SU-DHL-6 (cell line): ENCODE data around the gene RIC1.

ENCODE experiments used
- H2AFZ ChIP-seq: fragments of 200-600 bp; sonication (generic); 2 replicates; pipeline ENCODE4 v1.6.1; 2014; ENCODE audit warnings: low read depth, mild to moderate bottlenecking, moderate library complexity, mixed read lengths, antibody characterized with exemption, low read length; ENCODE audit not compliant: severe bottlenecking
- H3F3A ChIP-seq: fragments of 200-600 bp; shearing (Covaris generic); 2 replicates; pipeline ENCODE4 v1.6.0; 2016; ENCODE audit warnings: antibody characterized with exemption, mild to moderate bottlenecking; ENCODE audit not compliant: insufficient read depth
- H3K27ac ChIP-seq: fragments of 200-600 bp; sonication (generic); 2 replicates; pipeline ENCODE4 v1.5.1; 2016; ENCODE audit warnings: low read depth, mild to moderate bottlenecking, low read length, moderate library complexity, mixed read lengths
- H3K27me3 ChIP-seq: fragments of 200-600 bp; sonication (generic), shearing (Covaris generic); 2 replicates; pipeline ENCODE4 v1.6.0; 2014; ENCODE audit warnings: mild to moderate bottlenecking, low read length
- H3K36me3 ChIP-seq: fragments of 200-600 bp; sonication (generic); 2 replicates; pipeline ENCODE4 v1.6.1; 2014; ENCODE audit warnings: mild to moderate bottlenecking, low read length, mixed read lengths
- H3K4me2 ChIP-seq: fragments of 300-600, 200-600 bp; shearing (Covaris generic), sonication (generic); 2 replicates; pipeline ENCODE4 v1.6.0; 2014; ENCODE audit warnings: low read length, low read depth, mild to moderate bottlenecking; ENCODE audit not compliant: poor library complexity, severe bottlenecking
- H3K4me3 ChIP-seq: fragments of 200-600 bp; sonication (generic); 2 replicates; pipeline ENCODE4 v1.5.1; 2014; ENCODE audit warnings: antibody characterized with exemption, low read length, mild to moderate bottlenecking, mixed read lengths; ENCODE audit not compliant: insufficient read depth, poor library complexity, severe bottlenecking
- H3K79me2 ChIP-seq: fragments of 200-600 bp; sonication (generic); 2 replicates; pipeline ENCODE4 v1.6.1; 2014; ENCODE audit warnings: mild to moderate bottlenecking, low read length, moderate library complexity; ENCODE audit not compliant: insufficient read depth
- H3K9ac ChIP-seq: fragments of 200-600 bp; sonication (generic); 2 replicates; pipeline ENCODE4 v1.7.0; 2014; ENCODE audit warnings: mild to moderate bottlenecking, low read length
- H3K9me2 ChIP-seq: fragments of 200-600 bp; sonication (generic); replicated peaks from 2 replicates; pipeline ENCODE4 v1.6.1; 2014; ENCODE audit warnings: low read length; ENCODE audit not compliant: insufficient read depth
- H3K9me3 ChIP-seq: fragments of 200-600 bp; sonication (generic); 2 replicates; pipeline ENCODE4 v1.6.1; 2014; ENCODE audit warnings: low read length, mixed read lengths; ENCODE audit not compliant: insufficient read depth
- H4K20me1 ChIP-seq: fragments of 200-600 bp; sonication (generic); 2 replicates; pipeline ENCODE4 v1.6.1; 2014; ENCODE audit warnings: low read depth, mild to moderate bottlenecking, antibody characterized with exemption, low read length, moderate library complexity, mixed read lengths
- CTCF ChIP-seq: fragments of 200-600 bp; sonication (generic); IDR thresholded peaks from one replicate; pipeline ENCODE4 v1.5.1; 2017; ENCODE audit warnings: antibody characterized with exemption, mild to moderate bottlenecking, low read length, moderate library complexity; ENCODE audit not compliant: insufficient read depth, poor library complexity, severe bottlenecking
- EZH2phosphoT487 ChIP-seq: fragments of 200-600 bp; sonication (generic), shearing (Covaris generic); conservative IDR thresholded peaks from 2 replicates; pipeline ENCODE4 v1.6.1; 2018; ENCODE audit warnings: mild to moderate bottlenecking, antibody characterized with exemption, low read length, moderate library complexity, mixed read lengths

The RIC1 gene

GRCh38 chr9:5800969-5801738 lies 172.2 kb downstream of the RIC1 start:
- H2AFZ ChIP-seq = no peak overlapping the region
- peaks cover 3% of the 10 kb centered on the region; the same call in 1 of the 2 replicates for H3F3A ChIP-seq
- H3K9ac ChIP-seq = no peak overlapping the region
- H3K79me2 ChIP-seq = no peaks in the 10 kb centered on the region
- peaks cover 38% of the 10 kb centered on the region; the same call in 1 of the 2 replicates for H3K36me3 ChIP-seq
- TF ChIP-seq EZH2phosphoT487 (no peak), CTCF (no peak)
- no peak overlapping the region for H3K4me2 ChIP-seq
- H3K4me3 ChIP-seq = no peak overlapping the region
- no peak overlapping the region for H3K27ac ChIP-seq
- H3K27me3 ChIP-seq = no peaks in the 10 kb centered on the region
- no peaks in the 10 kb centered on the region for H3K9me2 ChIP-seq
- no peaks in the 10 kb centered on the region for H3K9me3 ChIP-seq
- no peaks in the 10 kb centered on the region for H4K20me1 ChIP-seq

GRCh38 chr9:5801739-5802113 lies 172.8 kb downstream of the RIC1 start:
- Histone ChIP-seq H3K27me3 (no peaks in the 10 kb centered on the region), H3K9ac (no peak overlapping the region), H3K9me2 (no peaks in the 10 kb centered on the region), H3K4me3 (no peak overlapping the region), H4K20me1 (no peaks in the 10 kb centered on the region), H3K9me3 (no peaks in the 10 kb centered on the region), H2AFZ (no peak overlapping the region), H3K79me2 (no peaks in the 10 kb centered on the region), H3K4me2 (no peak overlapping the region), H3K27ac (no peak overlapping the region), H3F3A (peaks cover 3% of the 10 kb centered on the region; the same call in 1 of the 2 replicates), H3K36me3 (peaks cover 33% of the 10 kb centered on the region; the same call in 1 of the 2 replicates)
- no peak for TF ChIP-seq CTCF

GRCh38 chr9:5805478-5805877 lies 176.6 kb downstream of the RIC1 start:
- no peak for TF ChIP-seq CTCF
- TF ChIP-seq EZH2phosphoT487 = no peak
- Histone ChIP-seq H3F3A (0 out of 2 replicates have a peak, but pooled peaks cover 3% of the 10 kb centered on the region), H3K9ac (no peak overlapping the region), H3K9me2 (no peaks in the 10 kb centered on the region), H4K20me1 (no peaks in the 10 kb centered on the region), H2AFZ (no peak overlapping the region), H3K9me3 (no peaks in the 10 kb centered on the region), H3K4me3 (no peak overlapping the region), H3K36me3 (peaks cover 31% of the 10 kb centered on the region; the same call in 1 of the 2 replicates), H3K4me2 (no peak overlapping the region), H3K27ac (no peak overlapping the region), H3K79me2 (no peaks in the 10 kb centered on the region), H3K27me3 (no peaks in the 10 kb centered on the region)
